SK-N-SH treated with all-trans-retinoic acid at 6 μM for 48 hours (cell line): ENCODE data around the gene KCNS1.

Experiments
- PATZ1 ChIP-seq: fragments of 250-450 bp; sonication (Bioruptor Pico); IDR thresholded peaks from 2 replicates; pipeline ENCODE4 v1.8.0; 2020; ENCODE audit warnings: mild to moderate bottlenecking, moderate library complexity, borderline replicate concordance
- PPARA ChIP-seq: fragments of 250-450 bp; sonication (Bioruptor Pico); IDR thresholded peaks from 2 replicates; pipeline ENCODE4 v1.5.0; 2020; ENCODE audit warnings: mild to moderate bottlenecking, borderline replicate concordance
- RARB ChIP-seq: fragments of 250-450 bp; sonication (Bioruptor Pico); IDR thresholded peaks from 2 replicates; pipeline ENCODE4 v1.8.0; 2021; ENCODE audit warnings: mild to moderate bottlenecking, moderate library complexity
- ZC3H10 ChIP-seq: fragments of 250-450 bp; sonication (Bioruptor Pico); IDR thresholded peaks from 2 replicates; pipeline ENCODE4 v1.5.1; 2021; ENCODE audit warnings: mild to moderate bottlenecking, moderate library complexity
- ZFP3 ChIP-seq: fragments of 250-450 bp; sonication (Bioruptor Pico); IDR thresholded peaks from 2 replicates; pipeline ENCODE4 v1.5.0; 2020; ENCODE audit warnings: mild to moderate bottlenecking, moderate library complexity
- ZFP30 ChIP-seq: fragments of 450-650 bp; formaldehyde crosslinking; IDR thresholded peaks from 2 replicates; pipeline ENCODE4 v1.5.0; 2022; ENCODE audit warnings: mild to moderate bottlenecking, moderate library complexity
- ZNF70 ChIP-seq: fragments of 450-650 bp; formaldehyde crosslinking; IDR thresholded peaks from 2 replicates; pipeline ENCODE4 v1.5.0; 2020; ENCODE audit warnings: mild to moderate bottlenecking, moderate library complexity
- ZNF8 ChIP-seq: fragments of 450-650 bp; formaldehyde crosslinking; IDR thresholded peaks from 2 replicates; pipeline ENCODE4 v1.5.0; 2020; ENCODE audit warnings: mild to moderate bottlenecking, moderate library complexity
- TF ChIP-seq, protein P1 (sequence below): fragments of 250-450 bp; sonication (Bioruptor Pico); IDR thresholded peaks from 2 replicates; pipeline ENCODE4 v1.5.1; 2020; ENCODE audit warnings: low read depth, mild to moderate bottlenecking, moderate library complexity

DNA sequence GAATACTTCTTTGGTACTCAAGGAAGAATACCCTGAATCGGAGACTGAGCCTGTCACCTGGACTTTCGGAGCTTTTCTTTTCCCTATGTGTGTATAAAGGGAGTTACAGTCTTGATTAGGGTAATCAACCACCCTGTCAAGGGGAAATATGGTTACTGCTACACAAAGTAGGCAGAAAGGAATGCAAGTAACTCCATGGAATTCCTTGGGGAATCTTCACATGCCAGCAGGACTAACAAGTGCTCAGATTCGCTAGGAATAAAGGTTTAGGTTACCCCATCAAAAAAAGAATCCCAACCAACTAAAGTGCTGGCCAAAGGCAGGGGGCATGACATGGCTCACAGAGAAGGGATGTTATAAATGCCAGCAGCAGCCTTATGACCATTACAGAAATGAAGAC, 10.4 kb downstream of the KCNS1 start:
- no peak for TF ChIP-seq ZC3H10 (CRISPR knock-in tag)
- TF ChIP-seq RARB (CRISPR knock-in tag): no peak
- no peak for TF ChIP-seq ZFP30 (CRISPR knock-in tag)
- no peak for TF ChIP-seq ZNF8 (CRISPR knock-in tag)
- TF ChIP-seq ZNF70: no peak
- TF ChIP-seq PATZ1 (CRISPR knock-in tag): no peak
- TF ChIP-seq, protein P1, sequence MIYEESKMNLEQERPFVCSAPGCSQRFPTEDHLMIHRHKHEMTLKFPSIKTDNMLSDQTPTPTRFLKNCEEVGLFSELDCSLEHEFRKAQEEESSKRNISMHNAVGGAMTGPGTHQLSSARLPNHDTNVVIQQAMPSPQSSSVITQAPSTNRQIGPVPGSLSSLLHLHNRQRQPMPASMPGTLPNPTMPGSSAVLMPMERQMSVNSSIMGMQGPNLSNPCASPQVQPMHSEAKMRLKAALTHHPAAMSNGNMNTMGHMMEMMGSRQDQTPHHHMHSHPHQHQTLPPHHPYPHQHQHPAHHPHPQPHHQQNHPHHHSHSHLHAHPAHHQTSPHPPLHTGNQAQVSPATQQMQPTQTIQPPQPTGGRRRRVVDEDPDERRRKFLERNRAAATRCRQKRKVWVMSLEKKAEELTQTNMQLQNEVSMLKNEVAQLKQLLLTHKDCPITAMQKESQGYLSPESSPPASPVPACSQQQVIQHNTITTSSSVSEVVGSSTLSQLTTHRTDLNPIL: no peak
- no peak for TF ChIP-seq ZFP3 (CRISPR knock-in tag)
- no peak for TF ChIP-seq PPARA (CRISPR knock-in tag)
